ACC112 (cell line): ENCODE results near the gene PLPPR1.

Experiments
- H2AFZ ChIP-seq: fragments of 200-600 bp; sonication (generic); one replicate; pipeline ENCODE4 v1.6.0; 2017; ENCODE audit warnings: antibody characterized with exemption, low read length; ENCODE audit not compliant: unreplicated experiment
- H3K27ac ChIP-seq: fragments of 200-600 bp; sonication (generic); 2 replicates; pipeline ENCODE4 v1.5.1; 2014; ENCODE audit warnings: low read depth, mild to moderate bottlenecking, antibody characterized with exemption, low read length, moderate library complexity
- H3K27me3 ChIP-seq: fragments of 200-600 bp; sonication (generic); 2 replicates; pipeline ENCODE4 v1.6.1; 2014; ENCODE audit warnings: mild to moderate bottlenecking, antibody characterized with exemption, low read length, moderate library complexity, mixed read lengths; ENCODE audit not compliant: insufficient read depth
- H3K36me3 ChIP-seq: fragments of 200-600 bp; sonication (generic); 2 replicates; pipeline ENCODE4 v1.6.1; 2016; ENCODE audit warnings: mild to moderate bottlenecking, antibody characterized with exemption, low read length, moderate library complexity, mixed read lengths; ENCODE audit not compliant: insufficient read depth
- H3K4me1 ChIP-seq: fragments of 200-600 bp; sonication (generic); one replicate; pipeline ENCODE4 v1.6.1; 2016; ENCODE audit warnings: low read length, mixed read lengths; ENCODE audit not compliant: insufficient read depth, unreplicated experiment, control insufficient read depth
- H3K4me3 ChIP-seq: fragments of 200-600 bp; sonication (generic); 2 replicates; pipeline ENCODE4 v1.5.1; 2014; ENCODE audit warnings: mild to moderate bottlenecking, low read depth, low read length
- H3K79me2 ChIP-seq: fragments of 200-600 bp; sonication (generic); one replicate; pipeline ENCODE4 v1.6.0; 2016; ENCODE audit warnings: low read length; ENCODE audit not compliant: control insufficient read depth, unreplicated experiment, insufficient read depth

Gene PLPPR1

DNA sequence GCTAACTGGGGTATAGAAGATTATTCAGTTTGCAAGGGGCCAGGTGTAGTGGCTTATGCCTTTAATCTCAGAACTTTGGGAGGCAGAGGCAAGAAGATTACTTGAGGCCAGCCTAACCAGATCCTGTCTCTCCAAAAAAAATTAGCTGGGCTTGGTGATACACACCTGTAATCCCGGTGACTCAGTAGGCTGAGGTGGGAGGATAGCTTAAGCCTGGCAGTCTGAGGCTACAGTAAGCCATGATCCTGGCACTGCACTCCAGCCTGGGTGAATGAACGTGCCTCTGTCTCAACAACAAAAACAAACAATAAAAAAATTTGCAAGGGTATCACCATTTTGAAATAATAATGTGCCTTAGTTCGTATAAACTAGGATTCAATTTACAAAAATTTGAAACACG is 305.0 kb downstream of the PLPPR1 start:
- Histone ChIP-seq H3K4me1 (no peaks in the 10 kb centered on the region), H3K27me3 (peaks cover 32% of the 10 kb centered on the region), H3K4me3 (no peak overlapping the region), H3K27ac (no peak overlapping the region), H3K79me2 (no peaks in the 10 kb centered on the region), H3K36me3 (no peaks in the 10 kb centered on the region), H2AFZ (no peak overlapping the region)

DNA sequence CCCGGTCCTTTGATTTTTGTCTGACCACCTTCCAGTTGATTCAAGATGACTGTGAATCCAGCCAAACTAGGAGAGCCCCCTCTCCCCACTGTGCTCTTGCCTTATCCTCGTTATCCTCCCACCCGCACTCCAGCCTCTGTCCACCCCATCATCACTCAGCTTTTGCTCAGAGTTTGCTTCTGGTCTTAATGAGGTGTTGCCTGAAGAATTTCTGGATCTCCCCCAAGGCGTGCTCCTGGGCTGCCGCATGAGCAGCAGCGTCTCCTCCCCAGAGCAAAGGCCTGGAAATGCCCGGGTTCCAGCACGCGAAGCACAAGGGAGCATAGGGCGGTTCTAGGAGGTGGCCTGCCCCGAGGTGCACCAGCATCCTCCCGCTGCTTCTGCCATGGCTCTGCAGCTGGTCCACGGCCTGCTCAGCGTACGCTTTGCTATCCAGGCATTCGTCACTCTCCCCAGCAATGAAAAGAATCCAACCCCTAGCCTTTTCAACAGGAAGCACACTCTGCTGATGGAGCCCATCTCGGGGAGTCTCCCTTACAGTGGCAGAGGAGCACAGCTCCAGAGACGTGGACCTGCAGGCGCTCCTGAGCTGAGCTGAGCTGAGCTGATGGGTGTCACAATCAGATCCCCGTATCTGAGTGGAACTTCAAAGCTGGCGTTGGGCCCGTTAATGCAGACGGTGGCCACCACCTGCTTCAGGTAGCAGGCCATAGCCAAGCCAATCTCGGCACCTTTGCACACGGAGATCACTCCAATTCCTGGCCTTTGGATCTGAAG is 305.6 kb downstream of the PLPPR1 start:
- Histone ChIP-seq H3K4me3 (no peak overlapping the region), H3K79me2 (no peaks in the 10 kb centered on the region), H3K4me1 (no peaks in the 10 kb centered on the region), H3K27ac (no peak overlapping the region), H3K27me3 (peaks cover 32% of the 10 kb centered on the region), H2AFZ (no peak overlapping the region), H3K36me3 (no peaks in the 10 kb centered on the region)

DNA sequence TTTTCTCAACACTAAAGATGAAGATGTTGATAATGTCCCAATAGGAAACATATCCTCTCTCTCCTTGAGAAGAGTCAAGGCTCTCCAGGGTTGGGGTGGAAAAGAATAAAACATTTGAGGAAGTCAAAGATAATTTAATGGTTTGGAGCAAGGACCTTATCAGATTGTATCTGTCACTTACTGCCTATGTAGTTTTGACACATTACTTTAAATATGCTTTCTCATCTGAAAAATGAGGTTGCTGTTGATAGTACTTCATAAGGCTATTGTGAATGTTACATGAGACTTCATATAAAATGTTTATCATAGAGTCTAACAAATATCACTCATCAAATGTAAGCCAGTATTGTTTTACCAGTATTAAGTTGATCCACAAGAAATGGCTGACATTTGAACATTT is 307.6 kb downstream of the PLPPR1 start:
- no peak overlapping the region for H3K4me3 ChIP-seq
- H3K27me3 ChIP-seq: peaks cover 26% of the 10 kb centered on the region; the same call in 1 of the 2 replicates
- no peaks in the 10 kb centered on the region for H3K36me3 ChIP-seq
- H3K27ac ChIP-seq: no peak overlapping the region
- no peaks in the 10 kb centered on the region for H3K79me2 ChIP-seq
- no peaks in the 10 kb centered on the region for H3K4me1 ChIP-seq
- no peak overlapping the region for H2AFZ ChIP-seq

DNA sequence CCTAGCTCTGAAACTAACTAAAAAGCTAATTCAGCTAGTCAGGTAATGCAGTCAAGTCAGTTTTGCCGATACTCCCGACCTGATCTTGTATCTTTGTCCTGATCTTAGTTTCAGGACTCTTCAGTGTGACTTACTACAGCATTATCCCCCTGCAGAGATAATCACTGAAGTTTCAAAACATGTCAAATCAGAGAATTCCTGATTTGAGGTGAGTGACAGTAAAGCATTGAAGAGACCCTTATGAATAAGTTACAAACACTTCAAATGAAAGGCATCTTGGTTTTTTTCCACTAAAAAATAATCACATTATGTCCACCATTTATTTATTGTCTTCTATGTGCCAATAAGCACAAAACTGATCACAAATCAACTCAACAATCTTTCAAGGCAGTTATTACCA is 308.7 kb downstream of the PLPPR1 start:
- H2AFZ ChIP-seq: no peak overlapping the region
- no peak overlapping the region for H3K27ac ChIP-seq
- H3K27me3 ChIP-seq: peaks cover 25% of the 10 kb centered on the region; the same call in 1 of the 2 replicates
- no peaks in the 10 kb centered on the region for H3K36me3 ChIP-seq
- H3K79me2 ChIP-seq: no peaks in the 10 kb centered on the region
- no peaks in the 10 kb centered on the region for H3K4me1 ChIP-seq
- no peak overlapping the region for H3K4me3 ChIP-seq

DNA sequence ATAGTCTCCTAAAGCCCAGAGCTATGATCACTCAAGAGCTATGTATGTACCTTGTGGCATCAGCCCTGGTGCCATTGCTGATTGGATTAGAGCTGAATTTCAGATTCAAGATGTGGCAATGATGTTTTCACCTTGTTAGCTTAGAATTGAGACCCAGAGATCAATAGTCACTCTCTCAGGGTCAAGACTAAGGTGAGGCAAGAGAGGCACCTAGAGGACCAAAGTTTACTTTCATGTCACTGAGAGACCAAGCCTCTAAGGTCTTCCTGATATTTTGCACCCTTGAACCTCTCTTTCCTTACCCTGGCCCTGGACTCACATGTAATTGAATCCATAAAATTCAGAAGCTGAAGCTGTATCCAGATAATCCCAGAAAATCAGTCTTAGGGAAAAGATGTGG is 313.4 kb downstream of the PLPPR1 start:
- H3K27me3 ChIP-seq: peaks cover 29% of the 10 kb centered on the region; the same call in 1 of the 2 replicates
- no peak overlapping the region for H3K27ac ChIP-seq
- no peak overlapping the region for H3K4me3 ChIP-seq

DNA sequence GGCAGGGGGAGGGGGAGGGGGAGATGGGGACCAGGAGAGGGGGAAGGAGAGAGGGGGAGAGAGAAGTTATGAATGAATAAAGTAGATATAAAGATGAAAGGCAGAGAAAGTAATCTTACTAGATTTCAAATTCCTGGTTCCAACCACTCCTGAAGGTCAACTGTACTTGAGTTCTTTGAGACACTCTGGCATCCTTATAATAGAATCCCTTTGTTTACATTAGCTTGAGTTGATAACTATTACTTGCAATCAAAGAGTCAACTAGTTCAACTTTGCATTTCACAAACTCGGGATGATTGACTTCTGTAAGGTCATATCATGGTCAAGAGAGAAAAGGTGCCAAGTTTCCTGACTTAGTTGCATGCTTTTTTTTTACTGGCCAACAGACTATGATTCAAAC is 314.1 kb downstream of the PLPPR1 start:
- Histone ChIP-seq H3K4me1 (no peaks in the 10 kb centered on the region), H3K27ac (no peak overlapping the region), H2AFZ (no peak overlapping the region), H3K79me2 (no peaks in the 10 kb centered on the region), H3K27me3 (peaks cover 28% of the 10 kb centered on the region; the same call in 1 of the 2 replicates), H3K4me3 (no peak overlapping the region), H3K36me3 (no peaks in the 10 kb centered on the region)

More for the DNA sequence above, 313.4 kb downstream of the PLPPR1 start:
- H2AFZ ChIP-seq: no peak overlapping the region
- no peaks in the 10 kb centered on the region for H3K4me1 ChIP-seq
- H3K79me2 ChIP-seq: no peaks in the 10 kb centered on the region
- H3K36me3 ChIP-seq: no peaks in the 10 kb centered on the region

DNA sequence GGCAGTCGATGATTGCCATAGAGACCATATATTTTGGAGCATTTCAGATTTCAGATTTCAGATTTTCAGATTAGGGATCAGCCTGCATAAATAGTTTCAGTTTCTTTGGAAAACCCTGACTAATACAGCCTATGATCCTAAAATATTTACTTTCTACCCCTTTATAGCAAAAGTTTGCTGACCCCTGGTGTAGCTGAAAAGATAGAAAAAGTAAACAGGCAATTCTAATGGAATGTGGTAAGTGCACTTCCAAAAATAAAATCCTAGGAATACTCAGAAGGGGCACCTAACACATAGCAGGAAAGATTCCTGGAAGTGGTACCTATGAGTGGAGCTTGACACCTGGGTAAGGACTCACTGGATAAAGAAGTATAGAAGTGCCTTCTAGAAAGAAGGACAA is 321.8 kb downstream of the PLPPR1 start:
- H2AFZ ChIP-seq: no peak overlapping the region
- H3K79me2 ChIP-seq: no peaks in the 10 kb centered on the region
- H3K36me3 ChIP-seq: no peaks in the 10 kb centered on the region
- no peaks in the 10 kb centered on the region for H3K4me1 ChIP-seq
- no peak overlapping the region for H3K4me3 ChIP-seq
- H3K27ac ChIP-seq: no peak overlapping the region
- H3K27me3 ChIP-seq: peaks cover 38% of the 10 kb centered on the region; the same call in 1 of the 2 replicates

DNA sequence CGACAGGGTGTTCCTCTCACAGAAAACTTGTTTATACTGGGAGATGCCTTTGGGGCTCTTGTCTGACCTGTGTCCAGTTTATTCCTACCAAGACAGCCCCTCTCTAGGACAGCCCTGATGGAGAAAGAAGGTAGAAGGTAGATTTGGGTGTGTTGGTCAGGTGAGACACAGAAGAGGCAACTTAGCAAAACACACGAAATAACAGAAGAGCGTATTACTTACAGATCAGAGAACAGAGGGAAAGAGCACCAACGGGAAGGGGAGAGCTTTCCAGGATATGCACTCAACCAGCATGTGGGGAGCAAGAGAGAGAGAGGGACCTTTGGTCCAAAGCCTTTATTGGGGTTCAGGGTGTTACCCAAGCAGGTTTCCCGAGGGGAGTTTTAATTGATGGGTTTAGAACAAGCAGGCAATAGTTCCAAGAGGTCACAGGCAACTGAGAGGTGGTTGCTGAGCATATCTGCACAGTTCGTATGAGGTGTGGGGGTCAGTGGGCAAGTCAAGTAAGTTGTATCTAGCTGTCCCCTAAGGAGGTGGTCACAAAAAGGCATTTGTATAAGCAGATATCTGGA is 324.5 kb downstream of the PLPPR1 start:
- Histone ChIP-seq H3K27ac (no peak overlapping the region), H3K4me3 (no peak overlapping the region)

DNA sequence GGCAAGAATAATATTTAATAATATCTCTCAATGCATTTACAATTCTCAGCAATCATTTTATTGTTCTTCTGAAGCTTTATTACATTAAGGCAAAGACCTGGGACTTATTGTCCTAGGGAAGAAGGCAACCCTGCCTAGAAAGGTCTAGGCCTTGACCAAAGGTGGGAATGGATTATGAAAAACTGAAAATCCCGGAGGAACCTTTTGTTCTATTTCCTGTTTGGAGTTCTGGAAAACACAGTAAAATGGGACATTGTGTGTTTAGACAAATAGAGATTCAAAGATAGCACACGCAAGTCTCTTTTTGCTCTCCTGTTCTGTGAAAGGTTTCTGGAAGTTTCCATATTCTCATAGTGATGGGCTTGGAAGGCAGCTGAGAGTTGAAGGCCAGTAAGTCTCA is 325.2 kb downstream of the PLPPR1 start:
- H3K27me3 ChIP-seq: peaks cover 10% of the 10 kb centered on the region; the same call in 1 of the 2 replicates
- H3K27ac ChIP-seq: no peak overlapping the region
- no peak overlapping the region for H3K4me3 ChIP-seq
- no peaks in the 10 kb centered on the region for H3K4me1 ChIP-seq
- no peak overlapping the region for H2AFZ ChIP-seq
- no peaks in the 10 kb centered on the region for H3K79me2 ChIP-seq
- H3K36me3 ChIP-seq: no peaks in the 10 kb centered on the region

More for the DNA sequence above, 324.5 kb downstream of the PLPPR1 start:
- Histone ChIP-seq H3K36me3 (no peaks in the 10 kb centered on the region), H3K27me3 (peaks cover 16% of the 10 kb centered on the region; the same call in 1 of the 2 replicates), H2AFZ (no peak overlapping the region), H3K79me2 (no peaks in the 10 kb centered on the region), H3K4me1 (no peaks in the 10 kb centered on the region)

DNA sequence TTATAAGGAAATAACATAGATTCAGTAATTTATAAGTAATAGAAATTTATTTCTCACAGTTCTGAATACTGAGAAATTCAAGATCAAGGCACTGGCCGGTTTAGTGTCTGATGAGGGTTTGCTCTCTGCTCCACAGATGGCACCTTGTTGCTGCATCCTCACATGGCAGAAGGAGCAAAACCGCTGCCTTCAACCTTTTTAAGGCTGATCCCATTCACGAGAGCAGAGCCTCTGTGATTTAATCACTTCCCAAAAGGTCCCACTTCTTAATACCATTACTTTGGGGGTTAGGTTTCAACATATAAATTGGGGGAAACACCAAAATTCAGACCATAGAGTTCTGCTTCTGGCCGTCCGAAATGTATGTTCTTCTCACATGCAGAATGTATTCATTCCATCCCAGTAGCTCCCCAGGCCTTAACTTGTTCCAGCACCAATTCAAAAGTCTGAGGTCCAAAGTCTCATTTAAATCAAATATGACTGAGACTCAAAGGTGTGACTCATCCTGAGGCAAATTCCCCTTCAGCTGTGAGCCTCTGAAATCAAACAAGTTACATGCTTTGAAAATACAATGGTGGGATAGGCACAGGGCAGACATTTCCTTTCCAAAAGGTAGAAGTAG is 325.7 kb downstream of the PLPPR1 start:
- Histone ChIP-seq H3K4me3 (no peak overlapping the region), H3K79me2 (no peaks in the 10 kb centered on the region), H2AFZ (no peak overlapping the region), H3K4me1 (no peaks in the 10 kb centered on the region), H3K27me3 (peaks cover 10% of the 10 kb centered on the region; the same call in 1 of the 2 replicates), H3K36me3 (no peaks in the 10 kb centered on the region), H3K27ac (no peak overlapping the region)
